ENCODE results near the gene TSPAN7. TPM values are rescaled to one million over a fixed set of nuclear protein-coding genes. Genes with fewer than 3 reads are reported as not detected.

TSPAN7 gene
- total and polyA plus RNA-seq, 9 of the 15 experiments (the other 6 are each of a cell fraction or from before 2014, with no cell fraction given): 0.07 to 0.29 (median 0.12) TPM; not detected in 1

DNA sequence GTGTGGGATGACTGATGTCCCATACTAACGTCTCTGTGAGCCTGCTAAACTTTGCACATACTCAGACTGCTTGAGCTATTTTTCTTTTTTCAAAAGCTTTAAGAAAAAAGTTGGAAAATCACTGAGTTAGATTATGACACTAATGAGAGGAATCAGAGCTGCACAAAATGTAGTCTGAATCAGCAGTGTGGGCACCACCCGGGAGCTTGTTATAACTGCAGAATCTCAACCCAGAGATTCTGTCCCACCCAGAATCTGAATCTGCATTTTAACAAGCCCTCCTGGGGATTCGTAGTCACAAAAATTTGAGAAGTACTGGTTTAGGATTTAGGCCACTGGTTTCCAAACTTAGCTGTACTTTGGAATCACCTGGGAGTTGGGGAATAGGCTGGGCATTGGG, 137.8 kb downstream of the TSPAN7 start:
- H3K4me2 ChIP-seq (ENCODE audit: insufficient read depth, low read length): no peak overlapping the region
- H3K79me2 ChIP-seq (ENCODE audit: control insufficient read depth, insufficient read depth, low read length): no peaks in the 10 kb centered on the region
- H3K9me1 ChIP-seq (ENCODE audit: control insufficient read depth, insufficient read depth, low read length): no peaks in the 10 kb centered on the region
- in situ Hi-C loops (cut with MboI) (no loop called here), intact Hi-C loops (cut with micrococcal nuclease) (no loop called here)
- DNase-seq (ENCODE audit: extremely low read depth in 1 of 4, low spot score in 3 of 4) (no peak), ATAC-seq (no peak), FAIRE-seq (no peak)
- no peaks in the 10 kb centered on the region; a peak in 1 of 5 replicates for H3K4me1 ChIP-seq (replicated peaks in 1 of 2; ENCODE audit: control insufficient read depth in 2 of 2, insufficient read depth in 2 of 2, low read length in 2 of 2)
- H3K27ac ChIP-seq (ENCODE audit: extremely low read depth, low read depth, low read length): no peak overlapping the region
- CTCF ChIA-PET (ENCODE audit: low intra/inter-chr PET ratio): no interaction called here
- POLR2A ChIA-PET: no interaction called here
- 19% methylated on average over 2 of the region's 3 CpGs for WGBS (ENCODE audit: insufficient coverage, low coverage, missing lambda C conversion rate)
- H3K9ac ChIP-seq (ENCODE audit: insufficient read depth in 1 of 2, low read depth in 2 of 2, low read length in 2 of 2): no peak overlapping the region
- no peak overlapping the region for H3K4me3 ChIP-seq
- H4K20me1 ChIP-seq (replicated peaks; ENCODE audit: control insufficient read depth, insufficient read depth, low read length): no peaks in the 10 kb centered on the region
- H3K36me3 ChIP-seq (ENCODE audit: control insufficient read depth, insufficient read depth, low read length): no peaks in the 10 kb centered on the region
- no peaks in the 10 kb centered on the region for H3K27me3 ChIP-seq (ENCODE audit: control insufficient read depth in 2 of 2, insufficient read depth in 2 of 2, low read length in 2 of 2)
- no peak for TF ChIP-seq FOXK1 (CRISPR knock-in tag; IDR thresholded peaks at IDR 0.05; ENCODE audit: borderline replicate concordance)
- no peak for TF ChIP-seq MECOM (CRISPR knock-in tag; IDR thresholded peaks at IDR 0.05)
- TF ChIP-seq EHMT2 (IDR thresholded peaks at IDR 0.05): no peak
- no peaks in the 10 kb centered on the region for H3K9me3 ChIP-seq (replicated peaks; ENCODE audit: control insufficient read depth, insufficient read depth, low read depth, low read length)
- no peak overlapping the region for H2AFZ ChIP-seq (ENCODE audit: low read depth, low read length)
- no TSS peak for BruUV-seq (replicated peaks)

DNA sequence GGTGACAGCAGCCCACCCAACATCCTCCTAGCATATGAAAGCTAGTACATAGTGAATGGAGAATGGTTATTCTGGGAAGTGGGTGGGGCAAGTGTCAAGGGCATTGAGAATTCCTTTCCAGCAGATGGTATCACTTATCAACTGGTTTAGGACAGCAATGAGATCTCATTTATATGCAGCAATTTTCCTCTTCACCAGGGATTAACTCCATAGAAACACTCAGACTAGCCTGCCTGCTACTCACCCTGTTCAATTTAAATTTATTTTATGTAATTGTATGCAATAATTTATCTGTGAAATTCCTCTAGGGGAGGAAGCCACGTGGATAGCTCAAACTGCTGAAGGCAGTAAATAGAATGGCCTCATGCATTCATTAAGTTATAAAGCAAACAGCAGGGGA, 138.4 kb downstream of the TSPAN7 start:
- no peak overlapping the region for H3K4me3 ChIP-seq
- no peaks in the 10 kb centered on the region for H4K20me1 ChIP-seq (replicated peaks; ENCODE audit: control insufficient read depth, insufficient read depth, low read length)
- no peak overlapping the region for H3K9ac ChIP-seq (ENCODE audit: insufficient read depth in 1 of 2, low read depth in 2 of 2, low read length in 2 of 2)
- 0% methylated on average over 1 of the region's 1 CpG for WGBS (ENCODE audit: insufficient coverage, low coverage, missing lambda C conversion rate)
- POLR2A ChIA-PET: no interaction called here
- DNase-seq (ENCODE audit: extremely low read depth in 1 of 4, low spot score in 3 of 4) (no peak), FAIRE-seq (no peak), ATAC-seq (no peak)
- H3K9me3 ChIP-seq (replicated peaks; ENCODE audit: control insufficient read depth, insufficient read depth, low read depth, low read length): no peaks in the 10 kb centered on the region
- H3K27me3 ChIP-seq (ENCODE audit: control insufficient read depth in 2 of 2, insufficient read depth in 2 of 2, low read length in 2 of 2): no peaks in the 10 kb centered on the region
- intact Hi-C loops (cut with micrococcal nuclease) (no loop called here), in situ Hi-C loops (cut with MboI) (no loop called here)
- no peaks in the 10 kb centered on the region; a peak in 1 of 5 replicates for H3K4me1 ChIP-seq (replicated peaks in 1 of 2; ENCODE audit: control insufficient read depth in 2 of 2, insufficient read depth in 2 of 2, low read length in 2 of 2)
- no peaks in the 10 kb centered on the region for H3K9me1 ChIP-seq (ENCODE audit: control insufficient read depth, insufficient read depth, low read length)
- no peak overlapping the region for H2AFZ ChIP-seq (ENCODE audit: low read depth, low read length)
- H3K79me2 ChIP-seq (ENCODE audit: control insufficient read depth, insufficient read depth, low read length): no peaks in the 10 kb centered on the region
- H3K36me3 ChIP-seq (ENCODE audit: control insufficient read depth, insufficient read depth, low read length): no peaks in the 10 kb centered on the region
- no peak overlapping the region for H3K4me2 ChIP-seq (ENCODE audit: insufficient read depth, low read length)
- no peak overlapping the region for H3K27ac ChIP-seq (ENCODE audit: extremely low read depth, low read depth, low read length)
- CTCF ChIA-PET (ENCODE audit: low intra/inter-chr PET ratio): no interaction called here
- BruUV-seq (replicated peaks): no TSS peak
- TF ChIP-seq KAT2B (IDR thresholded peaks at IDR 0.05; ENCODE audit: low read depth, low read length): no peak
- no peak for TF ChIP-seq MCM5 (IDR thresholded peaks at IDR 0.05; ENCODE audit: low read depth)
- no peak for TF ChIP-seq ZBED1 (IDR thresholded peaks at IDR 0.05)
- TF ChIP-seq ARHGAP35 (IDR thresholded peaks at IDR 0.05; ENCODE audit: partially characterized antibody): no peak
- TF ChIP-seq FIP1L1 (IDR thresholded peaks at IDR 0.05; ENCODE audit: low read depth, low read length, poor library complexity, severe bottlenecking): no peak
- TF ChIP-seq SAP30 (IDR thresholded peaks at IDR 0.05; ENCODE audit: borderline replicate concordance, insufficient read depth, low read depth, low read length, poor library complexity, severe bottlenecking): no peak
- no peak for TF ChIP-seq YBX1 (IDR thresholded peaks at IDR 0.05)
- TF ChIP-seq, protein P1, sequence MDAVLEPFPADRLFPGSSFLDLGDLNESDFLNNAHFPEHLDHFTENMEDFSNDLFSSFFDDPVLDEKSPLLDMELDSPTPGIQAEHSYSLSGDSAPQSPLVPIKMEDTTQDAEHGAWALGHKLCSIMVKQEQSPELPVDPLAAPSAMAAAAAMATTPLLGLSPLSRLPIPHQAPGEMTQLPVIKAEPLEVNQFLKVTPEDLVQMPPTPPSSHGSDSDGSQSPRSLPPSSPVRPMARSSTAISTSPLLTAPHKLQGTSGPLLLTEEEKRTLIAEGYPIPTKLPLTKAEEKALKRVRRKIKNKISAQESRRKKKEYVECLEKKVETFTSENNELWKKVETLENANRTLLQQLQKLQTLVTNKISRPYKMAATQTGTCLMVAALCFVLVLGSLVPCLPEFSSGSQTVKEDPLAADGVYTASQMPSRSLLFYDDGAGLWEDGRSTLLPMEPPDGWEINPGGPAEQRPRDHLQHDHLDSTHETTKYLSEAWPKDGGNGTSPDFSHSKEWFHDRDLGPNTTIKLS (IDR thresholded peaks at IDR 0.05; ENCODE audit: borderline replicate concordance, low read depth): no peak
- no peak for TF ChIP-seq MAFK (IDR thresholded peaks at IDR 0.05; ENCODE audit: low read length)
- TF ChIP-seq, protein P2, sequence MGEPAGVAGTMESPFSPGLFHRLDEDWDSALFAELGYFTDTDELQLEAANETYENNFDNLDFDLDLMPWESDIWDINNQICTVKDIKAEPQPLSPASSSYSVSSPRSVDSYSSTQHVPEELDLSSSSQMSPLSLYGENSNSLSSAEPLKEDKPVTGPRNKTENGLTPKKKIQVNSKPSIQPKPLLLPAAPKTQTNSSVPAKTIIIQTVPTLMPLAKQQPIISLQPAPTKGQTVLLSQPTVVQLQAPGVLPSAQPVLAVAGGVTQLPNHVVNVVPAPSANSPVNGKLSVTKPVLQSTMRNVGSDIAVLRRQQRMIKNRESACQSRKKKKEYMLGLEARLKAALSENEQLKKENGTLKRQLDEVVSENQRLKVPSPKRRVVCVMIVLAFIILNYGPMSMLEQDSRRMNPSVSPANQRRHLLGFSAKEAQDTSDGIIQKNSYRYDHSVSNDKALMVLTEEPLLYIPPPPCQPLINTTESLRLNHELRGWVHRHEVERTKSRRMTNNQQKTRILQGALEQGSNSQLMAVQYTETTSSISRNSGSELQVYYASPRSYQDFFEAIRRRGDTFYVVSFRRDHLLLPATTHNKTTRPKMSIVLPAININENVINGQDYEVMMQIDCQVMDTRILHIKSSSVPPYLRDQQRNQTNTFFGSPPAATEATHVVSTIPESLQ (CRISPR knock-in tag; IDR thresholded peaks at IDR 0.05): no peak
